Gastrocnemius medialis (tissue), 4 donors: ENCODE measurements around the gene ADAR.

ENCODE experiments used
- POLR2A ChIP-seq, 2 donors: fragments of 450-650 bp; IDR thresholded peaks; one replicate each; pipeline ENCODE4 v1.6.1; 2017; ENCODE audit warnings: antibody characterized with exemption in 2 of 2, mild to moderate bottlenecking in 2 of 2, moderate library complexity in 2 of 2
- TF ChIP-seq, protein P1 (sequence below), 5 experiments: fragments of 450-650 bp in 3 of 5; fragments of 200-600 bp in 2 of 5; sonication (generic) in 2 of 5; IDR thresholded peaks in 4 of 5; conservative IDR thresholded peaks in 1 of 5; 1 replicate in 4 of 5; 2 replicates in 1 of 5; pipeline ENCODE4 v1.5.1; 2016 to 2019; ENCODE audit warnings: antibody characterized with exemption in 5 of 5, mild to moderate bottlenecking in 3 of 5, moderate library complexity in 3 of 5

DNA sequence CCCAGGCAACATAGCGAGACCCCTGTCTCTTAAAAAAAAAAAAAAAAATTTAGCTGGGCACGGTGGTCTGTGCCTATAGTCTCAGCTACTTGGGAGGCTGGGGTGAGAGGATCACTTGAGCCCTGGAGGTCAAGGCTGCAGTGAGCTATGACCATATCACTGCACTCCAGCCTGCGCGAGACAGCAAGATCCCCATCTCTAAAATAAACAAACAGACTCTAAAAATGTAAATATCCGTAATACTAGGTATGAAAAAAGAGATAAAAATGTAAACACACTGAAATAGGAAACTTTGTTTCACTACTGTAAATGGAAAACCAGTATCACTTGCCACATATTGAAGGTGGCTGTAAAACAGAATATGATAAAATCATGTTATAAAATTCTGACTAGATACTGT is 17.2 kb downstream of the ADAR start:
- TF ChIP-seq, protein P1, sequence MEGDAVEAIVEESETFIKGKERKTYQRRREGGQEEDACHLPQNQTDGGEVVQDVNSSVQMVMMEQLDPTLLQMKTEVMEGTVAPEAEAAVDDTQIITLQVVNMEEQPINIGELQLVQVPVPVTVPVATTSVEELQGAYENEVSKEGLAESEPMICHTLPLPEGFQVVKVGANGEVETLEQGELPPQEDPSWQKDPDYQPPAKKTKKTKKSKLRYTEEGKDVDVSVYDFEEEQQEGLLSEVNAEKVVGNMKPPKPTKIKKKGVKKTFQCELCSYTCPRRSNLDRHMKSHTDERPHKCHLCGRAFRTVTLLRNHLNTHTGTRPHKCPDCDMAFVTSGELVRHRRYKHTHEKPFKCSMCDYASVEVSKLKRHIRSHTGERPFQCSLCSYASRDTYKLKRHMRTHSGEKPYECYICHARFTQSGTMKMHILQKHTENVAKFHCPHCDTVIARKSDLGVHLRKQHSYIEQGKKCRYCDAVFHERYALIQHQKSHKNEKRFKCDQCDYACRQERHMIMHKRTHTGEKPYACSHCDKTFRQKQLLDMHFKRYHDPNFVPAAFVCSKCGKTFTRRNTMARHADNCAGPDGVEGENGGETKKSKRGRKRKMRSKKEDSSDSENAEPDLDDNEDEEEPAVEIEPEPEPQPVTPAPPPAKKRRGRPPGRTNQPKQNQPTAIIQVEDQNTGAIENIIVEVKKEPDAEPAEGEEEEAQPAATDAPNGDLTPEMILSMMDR (IDR thresholded peaks at IDR 0.05 in 4 of 5, conservative IDR thresholded peaks at IDR 0.05 in 1 of 5): no peak
- no peak for TF ChIP-seq POLR2A (IDR thresholded peaks at IDR 0.05)
